HepG2 (cell line): Measurements from ENCODE around the gene OTOP3. TPM values are rescaled to one million over a fixed set of nuclear protein-coding genes. Genes with fewer than 3 reads are reported as not detected.

Source experiments
- ATAC-seq: fragments of 200-7000 bp; cut with Tn5 transposase; 3 replicates; pipeline ENCODE4 v1.9.1; 2020; ENCODE audit warnings: mild to moderate bottlenecking, moderate library complexity
- BruUV-seq: library from RNA; stranded (reverse); fragments of 400-500 nt; replicated peaks from 2 replicates; lab custom pipeline; 2021; lab: Mats Ljungman, UMichigan
- CTCF ChIA-PET: fragments of 300-600 bp; formaldehyde crosslinking; extraction: SDS; loops from one replicate; lab custom pipeline; 2021; ENCODE audit warnings: low total read pairs, inconsistent platforms, low intra/inter-chr PET ratio; lab: Yijun Ruan, JAX
- POLR2A ChIA-PET: fragments of 350-600 bp; sonication (Branson Sonifier 250); formaldehyde crosslinking; loops from one replicate; lab custom pipeline; 2020; ENCODE audit warnings: antibody characterized with exemption, inconsistent platforms; lab: Yijun Ruan, JAX
- DNase-seq: peaks from one replicate; pipeline ENCODE4 v3.0.0-alpha.2; 2015; ENCODE audit warnings: low spot score
- FAIRE-seq: peaks from 3 replicates; lab custom pipeline; 2011; peaks lifted over from hg19 to GRCh38; lab: Jason Lieb, UNC
- H2AFZ ChIP-seq: one replicate; pipeline ENCODE4 v1.6.1; 2011; ENCODE audit warnings: low read length, inconsistent platforms
- H3K27ac ChIP-seq: fragments of 300-600 bp; 3 replicates; pipeline ENCODE4 v1.8.0; 2011; ENCODE audit warnings: mixed run types, mild to moderate bottlenecking, mixed read lengths, low read length, inconsistent platforms; ENCODE audit not compliant: insufficient read depth; ENCODE audit errors: extremely low read length
- H3K27me3 ChIP-seq, 2 experiments: fragments of 200-600 bp in 1 of 2; 2 replicates in 1 of 2; 3 replicates in 1 of 2; pipeline versions ENCODE4 v1.6.0 to v1.8.0; 2011; ENCODE audit warnings: low read length in 2 of 2, mild to moderate bottlenecking in 2 of 2, moderate library complexity in 2 of 2, inconsistent platforms in 1 of 2; ENCODE audit not compliant: insufficient read depth in 2 of 2, control insufficient read depth in 1 of 2
- H3K36me3 ChIP-seq, 2 experiments: fragments of 200-600 bp in 1 of 2; replicated peaks in 1 of 2; 2 replicates in 1 of 2; 3 replicates in 1 of 2; pipeline versions ENCODE4 v1.5.1 to v1.8.0; 2011; ENCODE audit warnings: low read length in 2 of 2, inconsistent platforms in 1 of 2; ENCODE audit not compliant: insufficient read depth in 2 of 2, control insufficient read depth in 1 of 2
- H3K4me1 ChIP-seq: 2 replicates; pipeline ENCODE4 v1.5.1; 2012; ENCODE audit warnings: low read length, inconsistent platforms; ENCODE audit not compliant: insufficient read depth
- H3K4me2 ChIP-seq: 2 replicates; pipeline ENCODE4 v1.6.0; 2011; ENCODE audit warnings: low read depth, low read length, inconsistent platforms
- H3K4me3 ChIP-seq, 3 experiments: fragments of 200-600 bp in 1 of 3; sonication (generic), shearing (Covaris generic) in 1 of 3; replicated peaks in 1 of 3; 2 replicates each; pipeline ENCODE4 v1.5.1; 2011 to 2016; ENCODE audit warnings: low read length in 3 of 3, inconsistent platforms in 2 of 3, low read depth in 2 of 3, mild to moderate bottlenecking in 2 of 3, control low read depth in 1 of 3, mixed read lengths in 1 of 3; ENCODE audit not compliant: insufficient read depth in 1 of 3
- H3K79me2 ChIP-seq: one replicate; pipeline ENCODE4 v1.6.1; 2011; ENCODE audit warnings: low read length, inconsistent platforms; ENCODE audit not compliant: insufficient read depth
- H3K9ac ChIP-seq: 2 replicates; pipeline ENCODE4 v1.6.0; 2011; ENCODE audit warnings: mild to moderate bottlenecking, low read depth, low read length, inconsistent platforms; ENCODE audit not compliant: insufficient read depth
- H3K9me3 ChIP-seq: 2 replicates; pipeline ENCODE4 v1.5.1; 2012; ENCODE audit warnings: mild to moderate bottlenecking, low read length
- H4K20me1 ChIP-seq: 2 replicates; pipeline ENCODE4 v1.6.0; 2011; ENCODE audit warnings: inconsistent platforms, mild to moderate bottlenecking, low read length, moderate library complexity; ENCODE audit not compliant: insufficient read depth
- ARID5B ChIP-seq: IDR thresholded peaks from 2 replicates; pipeline ENCODE4 v1.4.0; 2020; ENCODE audit warnings: mild to moderate bottlenecking, missing genetic modification reagents
- CREB1 ChIP-seq, 2 experiments: fragments of 450-650 bp in 1 of 2; IDR thresholded peaks; 2 replicates each; pipeline ENCODE4 v1.6.1; 2016 to 2017; ENCODE audit warnings: control low read depth in 1 of 2, mild to moderate bottlenecking in 1 of 2, missing compliant biosample characterization in 1 of 2, missing genetic modification characterization in 1 of 2
- FOSL2 ChIP-seq: sonication (generic); formaldehyde crosslinking; IDR thresholded peaks from 2 replicates; pipeline ENCODE4 v1.4.0; 2020; ENCODE audit warnings: missing genetic modification reagents
- HMGXB4 ChIP-seq, 2 experiments: sonication (generic) in 1 of 2; formaldehyde crosslinking in 1 of 2; IDR thresholded peaks; 2 replicates each; pipeline versions ENCODE4 v1.4.0 to v1.6.1; 2018 to 2020; ENCODE audit warnings: missing genetic modification reagents in 2 of 2, borderline replicate concordance in 1 of 2, low read depth in 1 of 2, mild to moderate bottlenecking in 1 of 2, missing biosample characterization in 1 of 2
- KAT7 ChIP-seq: IDR thresholded peaks from 2 replicates; pipeline ENCODE4 v1.6.1; 2018; ENCODE audit warnings: borderline replicate concordance, missing compliant biosample characterization
- TFAP4 ChIP-seq: sonication (generic); IDR thresholded peaks from 2 replicates; pipeline ENCODE4 v1.6.1; 2016; ENCODE audit warnings: low read depth, borderline replicate concordance
- WGBS: methylation state at CpG from one replicate; pipeline ENCODE4 v1.1.6; 2017; ENCODE audit warnings: low lambda C conversion rate; 5-methylcytosine and 5-hydroxymethylcytosine counted together
- in situ Hi-C: cut with HindIII; loops from 2 replicates; pipeline ENCODE4 v1.10.0; 2017; ENCODE audit warnings: low pct_unique_long_range_greater_than_20kb; ENCODE audit not compliant: extremely low pct_ligation_motif_present
- intact Hi-C: fragments of 100-400 bp; cut with micrococcal nuclease; formaldehyde crosslinking; loops from one replicate; pipeline ENCODE4 v1.10.0; 2022; ENCODE audit not compliant: unreplicated experiment
- polyA plus RNA-seq, 8 experiments: library from polyadenylated mRNA; depleted of rRNA in 3 of 8; stranded (reverse) in 7 of 8; unstranded in 1 of 8; fragments of >200 nt; fragmentation: Illumina TruSeq in 4 of 8; extraction: Trizol in 4 of 8; gene quantifications; 2 replicates each; pipeline versions ENCODE4 v1.2.1 to v1.2.3, GENCODE V29; 2011 to 2016; ENCODE audit warnings: low read depth in 4 of 8, missing spikeins in 1 of 8, mixed read lengths in 1 of 8; ENCODE audit not compliant: insufficient read depth in 1 of 8
- total RNA-seq, 5 experiments: library from RNA; depleted of rRNA; stranded (reverse); fragments of >200 nt; fragmentation: Illumina TruSeq; extraction: Trizol; gene quantifications; 2 replicates each; pipeline ENCODE4 v1.2.3, GENCODE V29; 2016; ENCODE audit warnings: low read depth in 1 of 5

OTOP3 gene
- total and polyA plus RNA-seq, 2 of the 13 experiments (the other 11 are each of a cell fraction or from before 2014, with no cell fraction given) = not detected

GRCh38 chr17:74911423-74911822, 24.3 kb upstream of the OTOP3 start (continued):
- peak; percentile 34; the same call in 1 of the 2 replicates for TF ChIP-seq KAT7 (CRISPR knock-in tag)
- peak; percentile 43 for TF ChIP-seq FOSL2
- peak in 1 of 2 experiments; percentile 64; a peak in 1 of 4 replicates for TF ChIP-seq HMGXB4 (CRISPR knock-in tag; IDR thresholded peaks at IDR 0.05; ENCODE audit: borderline replicate concordance in 1 of 2, low read depth in 1 of 2)
- 0 out of 2 replicates have a peak, but pooled peaks have one; percentile 16 for TF ChIP-seq ARID5B (CRISPR knock-in tag)

- Histone ChIP-seq H3K27ac (no peak overlapping the region), H4K20me1 (no peaks in the 10 kb centered on the region), H3K4me2 (no peak overlapping the region), H3K9me3 (no peaks in the 10 kb centered on the region), H3K9ac (no peak overlapping the region), H3K4me1 (peaks cover 29% of the 10 kb centered on the region), H3K27me3 (peaks cover 3 to 41% of the 10 kb centered on the region in 2 experiments), H3K4me3 (no peak overlapping the region)
- intact Hi-C loops = no loop called here
- ChIA-PET POLR2A (no interaction called here), CTCF (no interaction called here)
- WGBS = 10% methylated on average over 13 of the region's 13 CpGs
- TF ChIP-seq TFAP4 (no peak), CREB1 (IDR thresholded peaks at IDR 0.05) (peak; percentile 73), CREB1 (CRISPR knock-in tag; IDR thresholded peaks at IDR 0.05) (no peak)
- TF ChIP-seq, all 625 proteins: peak for 1
- DNase-seq (no peak), ATAC-seq (no peak), FAIRE-seq (no peak)
- no peaks in the 10 kb centered on the region for H3K36me3 ChIP-seq
- in situ Hi-C loops = loop anchor here (5.0 kb wide), 1 partner anchor 91 kb away; no protein-coding TSS in a partner anchor
- no TSS peak for BruUV-seq
- H2AFZ ChIP-seq = no peak overlapping the region
- H3K79me2 ChIP-seq = no peaks in the 10 kb centered on the region
Observed at GRCh38 chr17:74916136-74916850, 19.4 kb upstream of the OTOP3 start.
